Panc1 (cell line): Measurements from ENCODE around the gene BCKDHA.

Experiments
- CTCF ChIP-seq: fragments of 450-650 bp; IDR thresholded peaks from 2 replicates; pipeline ENCODE4 v1.5.1; 2017; ENCODE audit warnings: mild to moderate bottlenecking
- POLR2AphosphoS5 ChIP-seq: IDR thresholded peaks from 2 replicates; pipeline ENCODE4 v1.6.1; 2012; ENCODE audit warnings: mild to moderate bottlenecking, low read depth, low read length, moderate library complexity
- SIN3A ChIP-seq: IDR thresholded peaks from 2 replicates; pipeline ENCODE4 v1.6.1; 2012; ENCODE audit warnings: low read depth, mild to moderate bottlenecking, low read length, moderate library complexity, borderline replicate concordance; ENCODE audit not compliant: insufficient read depth
- TF ChIP-seq, protein P1 (sequence below), 2 experiments: IDR thresholded peaks; 2 replicates each; pipeline ENCODE4 v1.6.1; 2011 to 2012; ENCODE audit warnings: low read depth in 2 of 2, control low read depth in 1 of 2, low read length in 1 of 2, mild to moderate bottlenecking in 1 of 2, moderate library complexity in 1 of 2; ENCODE audit not compliant: insufficient read depth in 1 of 2

GRCh38 chr19:41420101-41420880, 22.7 kb downstream of the BCKDHA start:
- TF ChIP-seq CTCF, result no peak
- TF ChIP-seq POLR2AphosphoS5, result no peak
- no peak for TF ChIP-seq SIN3A
- TF ChIP-seq, protein P1, sequence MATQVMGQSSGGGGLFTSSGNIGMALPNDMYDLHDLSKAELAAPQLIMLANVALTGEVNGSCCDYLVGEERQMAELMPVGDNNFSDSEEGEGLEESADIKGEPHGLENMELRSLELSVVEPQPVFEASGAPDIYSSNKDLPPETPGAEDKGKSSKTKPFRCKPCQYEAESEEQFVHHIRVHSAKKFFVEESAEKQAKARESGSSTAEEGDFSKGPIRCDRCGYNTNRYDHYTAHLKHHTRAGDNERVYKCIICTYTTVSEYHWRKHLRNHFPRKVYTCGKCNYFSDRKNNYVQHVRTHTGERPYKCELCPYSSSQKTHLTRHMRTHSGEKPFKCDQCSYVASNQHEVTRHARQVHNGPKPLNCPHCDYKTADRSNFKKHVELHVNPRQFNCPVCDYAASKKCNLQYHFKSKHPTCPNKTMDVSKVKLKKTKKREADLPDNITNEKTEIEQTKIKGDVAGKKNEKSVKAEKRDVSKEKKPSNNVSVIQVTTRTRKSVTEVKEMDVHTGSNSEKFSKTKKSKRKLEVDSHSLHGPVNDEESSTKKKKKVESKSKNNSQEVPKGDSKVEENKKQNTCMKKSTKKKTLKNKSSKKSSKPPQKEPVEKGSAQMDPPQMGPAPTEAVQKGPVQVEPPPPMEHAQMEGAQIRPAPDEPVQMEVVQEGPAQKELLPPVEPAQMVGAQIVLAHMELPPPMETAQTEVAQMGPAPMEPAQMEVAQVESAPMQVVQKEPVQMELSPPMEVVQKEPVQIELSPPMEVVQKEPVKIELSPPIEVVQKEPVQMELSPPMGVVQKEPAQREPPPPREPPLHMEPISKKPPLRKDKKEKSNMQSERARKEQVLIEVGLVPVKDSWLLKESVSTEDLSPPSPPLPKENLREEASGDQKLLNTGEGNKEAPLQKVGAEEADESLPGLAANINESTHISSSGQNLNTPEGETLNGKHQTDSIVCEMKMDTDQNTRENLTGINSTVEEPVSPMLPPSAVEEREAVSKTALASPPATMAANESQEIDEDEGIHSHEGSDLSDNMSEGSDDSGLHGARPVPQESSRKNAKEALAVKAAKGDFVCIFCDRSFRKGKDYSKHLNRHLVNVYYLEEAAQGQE (IDR thresholded peaks at IDR 0.05; ENCODE audit: insufficient read depth in 1 of 2, low read depth in 2 of 2, low read length in 1 of 2), result no peak
